Panc1 (cell line): ENCODE data around the gene STARD3NL. TPM values are rescaled to one million over a fixed set of nuclear protein-coding genes. Genes with fewer than 3 reads are reported as not detected.

ENCODE experiments used
- ATAC-seq: fragments of 200-7000 bp; cut with Tn5 transposase; 2 replicates; pipeline ENCODE4 v1.9.1; 2020; ENCODE audit warnings: mild to moderate bottlenecking, moderate library complexity
- BruUV-seq: library from RNA; stranded (reverse); fragments of 400-500 nt; replicated peaks from 2 replicates; lab custom pipeline; 2021; lab: Mats Ljungman, UMichigan
- CTCF ChIA-PET: fragments of 300-600 bp; sonication (Branson Sonifier 250); formaldehyde crosslinking; loops from one replicate; lab custom pipeline; 2022; ENCODE audit warnings: antibody characterized with exemption; lab: Charles Lee
- POLR2A ChIA-PET: fragments of 300-600 bp; sonication (Branson Sonifier 250); formaldehyde crosslinking; loops from one replicate; lab custom pipeline; 2022; ENCODE audit warnings: antibody characterized with exemption; lab: Charles Lee
- DNase-seq: peaks from one replicate; pipeline ENCODE4 v3.0.0-alpha.2; 2010; ENCODE audit warnings: low read depth, low spot score
- H3K27ac ChIP-seq: 2 replicates; pipeline ENCODE4 v1.5.1; 2011; ENCODE audit warnings: mild to moderate bottlenecking, low read length, inconsistent platforms
- H3K27me3 ChIP-seq: fragments of 200-500 bp; sonication (Bioruptor generic); 2 replicates; pipeline ENCODE4 v1.6.0; 2014; ENCODE audit warnings: low read length, inconsistent platforms; ENCODE audit not compliant: control insufficient read depth, insufficient read depth
- H3K36me3 ChIP-seq: fragments of 200-500 bp; sonication (Bioruptor generic); 2 replicates; pipeline ENCODE4 v1.5.1; 2014; ENCODE audit warnings: inconsistent platforms, mild to moderate bottlenecking, low read length, moderate library complexity; ENCODE audit not compliant: control insufficient read depth, insufficient read depth
- H3K4me1 ChIP-seq: 2 replicates; pipeline ENCODE4 v1.5.1; 2011; ENCODE audit warnings: inconsistent platforms, mild to moderate bottlenecking, low read length, moderate library complexity; ENCODE audit not compliant: control insufficient read depth, insufficient read depth
- H3K4me3 ChIP-seq, 2 experiments: 2 replicates each; pipeline ENCODE4 v1.5.1; 2011 to 2012; ENCODE audit warnings: low read depth in 2 of 2, low read length in 2 of 2, mild to moderate bottlenecking in 2 of 2, inconsistent platforms in 1 of 2, moderate library complexity in 1 of 2
- H3K9me3 ChIP-seq: fragments of 200-500 bp; sonication (Bioruptor generic); 2 replicates; pipeline ENCODE4 v1.5.1; 2014; ENCODE audit warnings: low read depth, mild to moderate bottlenecking, inconsistent platforms, low read length, moderate library complexity; ENCODE audit not compliant: control insufficient read depth, insufficient read depth
- CTCF ChIP-seq: fragments of 450-650 bp; IDR thresholded peaks from 2 replicates; pipeline ENCODE4 v1.5.1; 2017; ENCODE audit warnings: mild to moderate bottlenecking
- POLR2AphosphoS5 ChIP-seq: IDR thresholded peaks from 2 replicates; pipeline ENCODE4 v1.6.1; 2012; ENCODE audit warnings: mild to moderate bottlenecking, low read depth, low read length, moderate library complexity
- REST ChIP-seq, 2 experiments: IDR thresholded peaks; 2 replicates each; pipeline ENCODE4 v1.6.1; 2011 to 2012; ENCODE audit warnings: low read depth in 2 of 2, control low read depth in 1 of 2, low read length in 1 of 2, mild to moderate bottlenecking in 1 of 2, moderate library complexity in 1 of 2; ENCODE audit not compliant: insufficient read depth in 1 of 2
- SIN3A ChIP-seq: IDR thresholded peaks from 2 replicates; pipeline ENCODE4 v1.6.1; 2012; ENCODE audit warnings: low read depth, mild to moderate bottlenecking, low read length, moderate library complexity, borderline replicate concordance; ENCODE audit not compliant: insufficient read depth
- TCF7L2 ChIP-seq: IDR thresholded peaks from 2 replicates; pipeline ENCODE4 v1.6.1; 2011; ENCODE audit warnings: mild to moderate bottlenecking, low read depth, low read length, inconsistent platforms
- in situ Hi-C: cut with HindIII; loops from 2 replicates; pipeline ENCODE4 v1.10.0; 2016; ENCODE audit warnings: low sequenced_read_pairs, low pct_unique_long_range_greater_than_20kb
- intact Hi-C: fragments of 100-400 bp; cut with micrococcal nuclease; formaldehyde crosslinking; loops from one replicate; pipeline ENCODE4 v1.10.0; 2022; ENCODE audit not compliant: unreplicated experiment
- total RNA-seq: library from RNA; stranded (reverse); gene quantifications from one replicate; pipeline ENCODE4 v1.2.1, GENCODE V29; 2021; ENCODE audit not compliant: unreplicated experiment

The STARD3NL gene
- total RNA-seq, 1 experiment from 2014 or later, result 75.7 TPM

- Histone ChIP-seq H3K27me3 (no peaks in the 10 kb centered on the region), H3K36me3 (no peaks in the 10 kb centered on the region; the same call in 1 of the 2 replicates), H3K27ac (no peak overlapping the region), H3K4me3 (no peak overlapping the region), H3K9me3 (no peaks in the 10 kb centered on the region), H3K4me1 (peaks cover 24% of the 10 kb centered on the region)
- CTCF ChIA-PET, result interaction anchor here (0.7 to 1.6 kb wide), 2 partner anchors 34 to 155 kb away, joined by 3 to 4 read pairs; no protein-coding TSS in a partner anchor
- no TSS peak for BruUV-seq
- in situ Hi-C loops, result no loop called here
- ATAC-seq (no peak), DNase-seq (no peak)
- POLR2A ChIA-PET, result no interaction called here
- TF ChIP-seq SIN3A, result no peak
- TF ChIP-seq TCF7L2, result no peak
- TF ChIP-seq REST (IDR thresholded peaks at IDR 0.05; ENCODE audit: insufficient read depth in 1 of 2, low read depth in 2 of 2, low read length in 1 of 2), result no peak
- TF ChIP-seq POLR2AphosphoS5, result no peak
- TF ChIP-seq CTCF, result no peak
- intact Hi-C loops, result no loop called here
Observed at GRCh38 chr7:38181111-38181510, 3.1 kb downstream of the STARD3NL start.

- ATAC-seq (no peak), DNase-seq (no peak)
- Histone ChIP-seq H3K4me3 (no peak overlapping the region), H3K4me1 (peaks cover 24% of the 10 kb centered on the region), H3K9me3 (no peaks in the 10 kb centered on the region), H3K27me3 (no peaks in the 10 kb centered on the region), H3K27ac (no peak overlapping the region; the same call in 1 of the 2 replicates), H3K36me3 (no peaks in the 10 kb centered on the region; the same call in 1 of the 2 replicates)
- in situ Hi-C loops, result no loop called here
- TF ChIP-seq TCF7L2 (no peak), POLR2AphosphoS5 (no peak), SIN3A (no peak), CTCF (no peak), REST (IDR thresholded peaks at IDR 0.05; ENCODE audit: insufficient read depth in 1 of 2, low read depth in 2 of 2, low read length in 1 of 2) (no peak)
- ChIA-PET CTCF (no interaction called here), POLR2A (interaction anchor here (0.6 kb wide), 1 partner anchor 43 kb away, joined by 4 read pairs; no protein-coding TSS in a partner anchor)
- no TSS peak for BruUV-seq
- intact Hi-C loops, result no loop called here
Observed at GRCh38 chr7:38182450-38182849, 4.4 kb downstream of the STARD3NL start.
